Neural cell (in vitro differentiated cells): ENCODE results near the gene INTS6. TPM values are rescaled to one million over a fixed set of nuclear protein-coding genes. Genes with fewer than 3 reads are reported as not detected.

ENCODE experiments used
- H2AFZ ChIP-seq: fragments of 200-600, 300-800 bp; sonication (generic), shearing (Covaris generic); 2 replicates; pipeline ENCODE4 v1.6.0; 2014; ENCODE audit warnings: low read depth, mild to moderate bottlenecking, antibody characterized with exemption, low read length, moderate library complexity
- H3F3A ChIP-seq: fragments of 200-600 bp; shearing (Covaris generic); 2 replicates; pipeline ENCODE4 v1.6.1; 2016; ENCODE audit warnings: mild to moderate bottlenecking, moderate library complexity, mixed read lengths, antibody characterized with exemption, low read length; ENCODE audit not compliant: insufficient read depth, poor library complexity, severe bottlenecking
- H3K27ac ChIP-seq: fragments of 200-600, 300-800 bp; sonication (generic), shearing (Covaris generic); 2 replicates; pipeline ENCODE4 v1.5.1; 2014; ENCODE audit warnings: mild to moderate bottlenecking, low read length, moderate library complexity
- H3K27me3 ChIP-seq: fragments of 300-800, 200-600 bp; sonication (generic), shearing (Covaris generic); 2 replicates; pipeline ENCODE4 v1.6.0; 2014; ENCODE audit warnings: mild to moderate bottlenecking, low read depth, low read length, moderate library complexity; ENCODE audit not compliant: insufficient read depth
- H3K36me3 ChIP-seq: fragments of 300-800, 200-600 bp; sonication (generic), shearing (Covaris generic); 2 replicates; pipeline ENCODE4 v1.5.1; 2014; ENCODE audit warnings: mild to moderate bottlenecking, antibody characterized with exemption, low read length, moderate library complexity; ENCODE audit not compliant: insufficient read depth
- H3K4me2 ChIP-seq: fragments of 300-800, 200-600 bp; sonication (generic), shearing (Covaris generic); 2 replicates; pipeline ENCODE4 v1.6.0; 2014; ENCODE audit warnings: mild to moderate bottlenecking, low read length
- H3K4me3 ChIP-seq: fragments of 300-800, 200-600 bp; sonication (generic), shearing (Covaris generic); 2 replicates; pipeline ENCODE4 v1.5.1; 2014; ENCODE audit warnings: mild to moderate bottlenecking, low read length, moderate library complexity
- H3K79me2 ChIP-seq: fragments of 200-600 bp; shearing (Covaris generic); replicated peaks from 2 replicates; pipeline ENCODE4 v1.6.0; 2014; ENCODE audit warnings: mild to moderate bottlenecking, low read length, moderate library complexity; ENCODE audit not compliant: insufficient read depth
- H3K9ac ChIP-seq: fragments of 300-800, 200-600 bp; sonication (generic), shearing (Covaris generic); 2 replicates; pipeline ENCODE4 v1.6.1; 2016; ENCODE audit warnings: mild to moderate bottlenecking, low read length, mixed read lengths
- H3K9me2 ChIP-seq: fragments of 200-600 bp; shearing (Covaris generic); 2 replicates; pipeline ENCODE4 v1.6.1; 2016; ENCODE audit warnings: mild to moderate bottlenecking, low read length, mixed read lengths; ENCODE audit not compliant: insufficient read depth
- H3K9me3 ChIP-seq: fragments of 200-600, 300-800 bp; sonication (generic), shearing (Covaris generic); 2 replicates; pipeline ENCODE4 v1.6.1; 2016; ENCODE audit warnings: mild to moderate bottlenecking, mixed run types, low read length, moderate library complexity, mixed read lengths
- H4K20me1 ChIP-seq: fragments of 200-600 bp; shearing (Covaris generic); 2 replicates; pipeline ENCODE4 v1.6.1; 2016; ENCODE audit warnings: mild to moderate bottlenecking, mixed run types; ENCODE audit not compliant: insufficient read depth
- EP300 ChIP-seq: fragments of 450-650 bp; conservative IDR thresholded peaks from 2 replicates; pipeline ENCODE4 v1.6.1; 2014; ENCODE audit warnings: antibody characterized with exemption, mild to moderate bottlenecking, moderate library complexity; ENCODE audit not compliant: poor library complexity, severe bottlenecking
- EZH2 ChIP-seq: fragments of 200-600, 300-800 bp; shearing (Covaris generic), sonication (generic); IDR thresholded peaks from 2 replicates; pipeline ENCODE4 v1.6.1; 2014; ENCODE audit warnings: antibody characterized with exemption, low read length, borderline replicate concordance, mild to moderate bottlenecking; ENCODE audit not compliant: insufficient read depth, poor library complexity, severe bottlenecking
- MXI1 ChIP-seq: fragments of 450-650 bp; conservative IDR thresholded peaks from 2 replicates; pipeline ENCODE4 v1.6.1; 2014; ENCODE audit warnings: antibody characterized with exemption, mild to moderate bottlenecking; ENCODE audit not compliant: poor library complexity, severe bottlenecking
- POLR2AphosphoS5 ChIP-seq: IDR thresholded peaks from 2 replicates; pipeline ENCODE4 v1.6.1; 2012
- RAD21 ChIP-seq: fragments of 450-650 bp; conservative IDR thresholded peaks from 2 replicates; pipeline ENCODE4 v1.6.1; 2014; ENCODE audit warnings: antibody characterized with exemption, mild to moderate bottlenecking, moderate library complexity
- REST ChIP-seq: IDR thresholded peaks from 2 replicates; pipeline ENCODE4 v1.6.1; 2012; ENCODE audit warnings: borderline replicate concordance
- SMC3 ChIP-seq: fragments of 450-650 bp; conservative IDR thresholded peaks from 2 replicates; pipeline ENCODE4 v1.6.1; 2014; ENCODE audit warnings: antibody characterized with exemption, mild to moderate bottlenecking, moderate library complexity; ENCODE audit not compliant: poor library complexity
- TAF1 ChIP-seq: IDR thresholded peaks from 2 replicates; pipeline ENCODE4 v1.6.1; 2012; ENCODE audit warnings: low read depth
- polyA plus RNA-seq: library from polyadenylated mRNA; depleted of rRNA; stranded (reverse); fragments of >200 nt; gene quantifications from 2 replicates; pipeline ENCODE4 v1.2.3, GENCODE V29; 2014
- TF ChIP-seq, protein P1 (sequence below): fragments of 450-650 bp; IDR thresholded peaks from 2 replicates; pipeline ENCODE4 v1.5.1; 2014; ENCODE audit warnings: antibody characterized with exemption, mild to moderate bottlenecking, moderate library complexity; ENCODE audit not compliant: poor library complexity, severe bottlenecking

The INTS6 gene
- polyA plus RNA-seq, 1 donor from 2014 or later: 22.6 TPM

GRCh38 chr13:51457086-51457815 lies 4.4 kb upstream of the INTS6 start:
- Histone ChIP-seq H4K20me1 (no peaks in the 10 kb centered on the region), H3K4me2 (no peak overlapping the region), H3K9ac (no peak overlapping the region), H2AFZ (no peak overlapping the region), H3K9me3 (no peaks in the 10 kb centered on the region), H3K79me2 (peaks cover 10% of the 10 kb centered on the region), H3K9me2 (no peaks in the 10 kb centered on the region), H3K36me3 (no peaks in the 10 kb centered on the region), H3K4me3 (no peak overlapping the region), H3F3A (peaks cover 6% of the 10 kb centered on the region), H3K27me3 (no peaks in the 10 kb centered on the region), H3K27ac (no peak overlapping the region)
- no peak for TF ChIP-seq SMC3
- TF ChIP-seq EP300: no peak
- TF ChIP-seq TAF1: no peak
- TF ChIP-seq, protein P1, sequence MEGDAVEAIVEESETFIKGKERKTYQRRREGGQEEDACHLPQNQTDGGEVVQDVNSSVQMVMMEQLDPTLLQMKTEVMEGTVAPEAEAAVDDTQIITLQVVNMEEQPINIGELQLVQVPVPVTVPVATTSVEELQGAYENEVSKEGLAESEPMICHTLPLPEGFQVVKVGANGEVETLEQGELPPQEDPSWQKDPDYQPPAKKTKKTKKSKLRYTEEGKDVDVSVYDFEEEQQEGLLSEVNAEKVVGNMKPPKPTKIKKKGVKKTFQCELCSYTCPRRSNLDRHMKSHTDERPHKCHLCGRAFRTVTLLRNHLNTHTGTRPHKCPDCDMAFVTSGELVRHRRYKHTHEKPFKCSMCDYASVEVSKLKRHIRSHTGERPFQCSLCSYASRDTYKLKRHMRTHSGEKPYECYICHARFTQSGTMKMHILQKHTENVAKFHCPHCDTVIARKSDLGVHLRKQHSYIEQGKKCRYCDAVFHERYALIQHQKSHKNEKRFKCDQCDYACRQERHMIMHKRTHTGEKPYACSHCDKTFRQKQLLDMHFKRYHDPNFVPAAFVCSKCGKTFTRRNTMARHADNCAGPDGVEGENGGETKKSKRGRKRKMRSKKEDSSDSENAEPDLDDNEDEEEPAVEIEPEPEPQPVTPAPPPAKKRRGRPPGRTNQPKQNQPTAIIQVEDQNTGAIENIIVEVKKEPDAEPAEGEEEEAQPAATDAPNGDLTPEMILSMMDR: no peak
- TF ChIP-seq EZH2: no peak
- TF ChIP-seq POLR2AphosphoS5: no peak
- TF ChIP-seq REST: no peak
- TF ChIP-seq MXI1: no peak
- TF ChIP-seq RAD21: no peak

DNA sequence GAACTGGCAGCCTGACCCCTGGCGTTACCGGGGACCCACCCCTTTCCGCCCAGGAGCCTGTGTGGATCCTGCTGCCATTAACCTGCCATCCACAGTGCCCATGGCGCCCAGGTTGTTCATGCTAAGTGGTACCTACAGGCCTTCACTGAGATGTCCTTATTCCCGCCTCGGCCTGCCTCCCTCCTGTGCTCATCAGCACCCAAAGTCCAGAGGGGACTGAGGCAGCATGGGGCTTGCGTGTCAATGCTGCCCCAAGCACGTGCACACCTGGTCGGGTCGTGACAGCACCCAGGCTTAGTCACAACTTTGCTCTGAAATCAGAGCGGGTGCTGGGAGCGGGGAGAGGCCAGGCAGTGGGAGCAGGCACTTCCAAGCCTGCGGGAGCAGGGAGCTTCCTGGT lies 3.7 kb upstream of the INTS6 start:
- Histone ChIP-seq H2AFZ (no peak overlapping the region), H3F3A (peaks cover 6% of the 10 kb centered on the region)

More for the DNA sequence above, 3.7 kb upstream of the INTS6 start:
- Histone ChIP-seq H3K27ac (no peak overlapping the region), H3K4me2 (no peak overlapping the region), H3K9ac (no peak overlapping the region), H3K27me3 (no peaks in the 10 kb centered on the region), H3K9me3 (no peaks in the 10 kb centered on the region), H3K79me2 (peaks cover 10% of the 10 kb centered on the region), H3K36me3 (no peaks in the 10 kb centered on the region), H4K20me1 (no peaks in the 10 kb centered on the region), H3K4me3 (no peak overlapping the region), H3K9me2 (no peaks in the 10 kb centered on the region)
- TF ChIP-seq RAD21 (no peak), TAF1 (no peak), EZH2 (no peak), EP300 (no peak), MXI1 (no peak), REST (no peak), POLR2AphosphoS5 (no peak), SMC3 (no peak)
- TF ChIP-seq, protein P1: no peak
